Measurements from ENCODE around the gene TP53TG5. TPM values are rescaled to one million over a fixed set of nuclear protein-coding genes. Genes with fewer than 3 reads are reported as not detected.

TP53TG5 gene
- total RNA-seq, 3 donors from 2014 or later = 1.4 to 2.1 (median 1.6) TPM

- H3K36me3 ChIP-seq (ENCODE audit: low read depth) = no peaks in the 10 kb centered on the region
- intact Hi-C loops (cut with DNase I, micrococcal nuclease) = no loop called here
- no peaks in the 10 kb centered on the region for H3K9me3 ChIP-seq
- TF ChIP-seq, protein P1, sequence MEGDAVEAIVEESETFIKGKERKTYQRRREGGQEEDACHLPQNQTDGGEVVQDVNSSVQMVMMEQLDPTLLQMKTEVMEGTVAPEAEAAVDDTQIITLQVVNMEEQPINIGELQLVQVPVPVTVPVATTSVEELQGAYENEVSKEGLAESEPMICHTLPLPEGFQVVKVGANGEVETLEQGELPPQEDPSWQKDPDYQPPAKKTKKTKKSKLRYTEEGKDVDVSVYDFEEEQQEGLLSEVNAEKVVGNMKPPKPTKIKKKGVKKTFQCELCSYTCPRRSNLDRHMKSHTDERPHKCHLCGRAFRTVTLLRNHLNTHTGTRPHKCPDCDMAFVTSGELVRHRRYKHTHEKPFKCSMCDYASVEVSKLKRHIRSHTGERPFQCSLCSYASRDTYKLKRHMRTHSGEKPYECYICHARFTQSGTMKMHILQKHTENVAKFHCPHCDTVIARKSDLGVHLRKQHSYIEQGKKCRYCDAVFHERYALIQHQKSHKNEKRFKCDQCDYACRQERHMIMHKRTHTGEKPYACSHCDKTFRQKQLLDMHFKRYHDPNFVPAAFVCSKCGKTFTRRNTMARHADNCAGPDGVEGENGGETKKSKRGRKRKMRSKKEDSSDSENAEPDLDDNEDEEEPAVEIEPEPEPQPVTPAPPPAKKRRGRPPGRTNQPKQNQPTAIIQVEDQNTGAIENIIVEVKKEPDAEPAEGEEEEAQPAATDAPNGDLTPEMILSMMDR (IDR thresholded peaks at IDR 0.05) = no peak
- peak; percentile 47 for ATAC-seq
- DNase-seq = peak in 2 of 3 donors; percentile 65 to 68
- H3K4me3 ChIP-seq = no peak overlapping the region
- peaks cover 62% of the 10 kb centered on the region for H3K4me1 ChIP-seq (ENCODE audit: low read depth)
Observed at GRCh38 chr20:45337367-45338120, 40.6 kb downstream of the TP53TG5 start.

DNA sequence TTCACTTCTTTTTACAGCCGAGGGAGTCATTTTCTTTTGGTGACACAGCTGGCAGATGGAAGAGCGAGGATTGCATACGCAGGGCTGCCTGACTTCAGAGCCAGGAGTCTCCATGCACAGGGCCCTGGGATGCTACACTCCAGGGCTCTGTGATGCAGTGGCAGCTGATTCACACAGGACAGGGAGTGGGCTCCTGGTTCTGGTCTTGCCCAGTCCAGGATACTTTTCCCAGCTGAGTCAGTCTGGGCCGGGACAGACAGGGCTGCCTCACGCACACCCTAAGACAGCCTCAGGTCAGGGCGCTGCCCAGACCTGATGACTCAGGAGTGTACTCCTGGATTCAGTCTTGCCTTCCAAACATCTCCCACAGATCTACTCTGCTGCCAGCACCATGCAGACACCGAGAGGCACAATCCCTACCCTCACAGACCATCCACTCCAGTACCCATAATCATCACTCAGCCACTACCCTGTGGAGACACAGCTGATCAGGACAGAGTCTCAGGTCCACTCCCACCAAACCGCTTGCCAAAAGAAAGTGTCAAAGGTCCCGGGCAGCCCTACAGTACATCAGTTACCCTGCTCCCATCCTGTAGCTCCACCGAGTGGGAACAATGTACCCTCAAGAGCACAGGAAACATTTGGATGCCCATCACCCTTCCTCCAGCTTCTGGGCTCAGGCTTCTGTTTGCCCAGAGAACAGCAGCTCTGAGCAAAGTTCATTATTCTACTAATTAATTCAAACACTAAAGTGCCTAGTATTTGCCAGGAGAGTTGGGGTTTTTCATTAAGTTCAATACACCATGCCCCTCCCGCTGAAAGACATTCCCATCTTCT, 41.4 kb downstream of the TP53TG5 start:
- TF ChIP-seq, protein P1 (IDR thresholded peaks at IDR 0.05) = no peak
- Histone ChIP-seq H3K9me3 (no peaks in the 10 kb centered on the region), H3K4me3 (no peak overlapping the region), H3K36me3 (ENCODE audit: low read depth) (no peaks in the 10 kb centered on the region), H3K4me1 (ENCODE audit: low read depth) (peaks cover 54% of the 10 kb centered on the region)
- DNase-seq (peak in 2 of 3 donors; percentile 65 to 68), ATAC-seq (peak; percentile 82)
- intact Hi-C loops (cut with DNase I, micrococcal nuclease) = no loop called here

DNA sequence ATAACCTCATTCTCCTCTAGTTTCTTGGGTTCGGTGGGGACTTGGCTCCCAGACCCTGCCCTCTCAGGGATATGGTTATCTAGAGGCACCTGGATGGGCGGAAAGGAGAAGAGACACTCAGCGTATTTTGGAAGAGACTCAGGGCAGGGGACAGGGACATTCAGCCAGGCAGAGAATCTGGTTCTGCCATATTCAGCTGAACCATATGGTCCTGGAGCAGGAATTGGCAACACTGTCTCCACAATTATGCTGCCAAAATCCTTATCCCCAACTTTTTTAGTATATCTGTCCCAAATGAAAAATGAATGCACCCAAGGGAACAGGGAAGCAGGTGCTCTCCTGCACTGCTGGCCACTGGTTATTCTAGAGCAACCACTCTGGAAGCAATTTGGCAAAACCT, 47.6 kb downstream of the TP53TG5 start:
- Histone ChIP-seq H3K36me3 (ENCODE audit: low read depth) (no peaks in the 10 kb centered on the region), H3K4me1 (ENCODE audit: low read depth) (no peaks in the 10 kb centered on the region), H3K9me3 (no peaks in the 10 kb centered on the region), H3K4me3 (no peak overlapping the region)
- DNase-seq = no peak
- no peak for ATAC-seq
- TF ChIP-seq, protein P1 (IDR thresholded peaks at IDR 0.05) = no peak
- intact Hi-C loops (cut with DNase I, micrococcal nuclease) = no loop called here

GRCh38 chr20:45329497-45330319, 48.4 kb downstream of the TP53TG5 start:
- intact Hi-C loops (cut with DNase I, micrococcal nuclease) = no loop called here

DNA sequence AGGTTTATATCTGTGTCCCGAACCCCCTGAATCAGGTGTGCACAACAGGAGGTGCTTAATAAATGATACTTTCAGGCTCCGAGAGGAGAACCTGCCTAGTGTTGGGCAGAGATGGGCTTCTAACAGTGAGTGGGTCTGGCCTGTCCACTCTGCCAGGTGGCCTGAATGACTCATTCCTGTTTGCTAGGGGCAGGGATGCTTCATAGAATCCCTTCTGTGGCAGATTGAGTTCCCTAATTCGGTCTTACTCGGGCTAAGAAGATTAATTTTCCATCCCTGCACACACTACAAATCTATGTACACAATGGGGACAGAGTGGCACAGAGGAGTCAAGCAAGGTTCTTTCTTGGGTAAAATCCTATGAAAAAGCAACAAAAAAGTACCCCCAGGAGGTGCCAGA, 49.7 kb downstream of the TP53TG5 start:
- DNase-seq = no peak
- no peaks in the 10 kb centered on the region for H3K9me3 ChIP-seq
- no peaks in the 10 kb centered on the region for H3K4me1 ChIP-seq (ENCODE audit: low read depth)
- no peak for ATAC-seq
- H3K36me3 ChIP-seq (ENCODE audit: low read depth) = no peaks in the 10 kb centered on the region
- TF ChIP-seq, protein P1 (IDR thresholded peaks at IDR 0.05) = no peak
- H3K4me3 ChIP-seq = no peak overlapping the region
- intact Hi-C loops (cut with DNase I, micrococcal nuclease) = no loop called here

More at GRCh38 chr20:45329497-45330319, 48.4 kb downstream of the TP53TG5 start:
- H3K4me1 ChIP-seq (ENCODE audit: low read depth) = no peaks in the 10 kb centered on the region
- H3K36me3 ChIP-seq (ENCODE audit: low read depth) = no peaks in the 10 kb centered on the region
- no peak for DNase-seq
- TF ChIP-seq, protein P1 (IDR thresholded peaks at IDR 0.05) = no peak
- H3K9me3 ChIP-seq = no peaks in the 10 kb centered on the region
- no peak overlapping the region for H3K4me3 ChIP-seq
- peak; percentile 21 for ATAC-seq

All from mucosa of descending colon (tissue), 3 donors.